OCI-LY1 (cell line): Measurements from ENCODE around the gene ENTPD3.

Experiments used
- H2AFZ ChIP-seq: fragments of 200-600 bp; sonication (generic), shearing (Covaris generic); 2 replicates; pipeline ENCODE4 v1.6.0; 2014; ENCODE audit warnings: antibody characterized with exemption, mild to moderate bottlenecking, low read length
- H3F3A ChIP-seq: fragments of 200-600 bp; sonication (generic), shearing (Covaris generic); 2 replicates; pipeline ENCODE4 v1.6.0; 2014; ENCODE audit warnings: mild to moderate bottlenecking, antibody characterized with exemption, low read length, moderate library complexity; ENCODE audit not compliant: insufficient read depth
- H3K27ac ChIP-seq: fragments of 200-600 bp; sonication (generic); 2 replicates; pipeline ENCODE4 v1.5.1; 2014; ENCODE audit warnings: low read length, mixed run types, mild to moderate bottlenecking, low read depth; ENCODE audit not compliant: poor library complexity, severe bottlenecking
- H3K27me3 ChIP-seq: fragments of 200-600 bp; sonication (generic); 2 replicates; pipeline ENCODE4 v1.6.0; 2014; ENCODE audit warnings: antibody characterized with exemption, mild to moderate bottlenecking, low read length, moderate library complexity; ENCODE audit not compliant: insufficient read depth
- H3K36me3 ChIP-seq: fragments of 200-600 bp; sonication (generic); 2 replicates; pipeline ENCODE4 v1.6.1; 2014; ENCODE audit warnings: mild to moderate bottlenecking, antibody characterized with exemption, low read length, moderate library complexity, mixed read lengths; ENCODE audit not compliant: insufficient read depth
- H3K4me1 ChIP-seq: fragments of 200-600 bp; sonication (generic); 2 replicates; pipeline ENCODE4 v1.5.1; 2014; ENCODE audit warnings: mild to moderate bottlenecking, low read length, moderate library complexity; ENCODE audit not compliant: insufficient read depth, severe bottlenecking
- H3K4me2 ChIP-seq: fragments of 200-600 bp; sonication (generic), shearing (Covaris generic); 2 replicates; pipeline ENCODE4 v1.6.1; 2014; ENCODE audit warnings: low read length
- H3K4me3 ChIP-seq: fragments of 200-600 bp; sonication (generic); 2 replicates; pipeline ENCODE4 v1.5.1; 2014; ENCODE audit warnings: low read length, low read depth, mild to moderate bottlenecking, mixed read lengths; ENCODE audit not compliant: poor library complexity, severe bottlenecking
- H3K79me2 ChIP-seq: fragments of 200-600 bp; shearing (Covaris generic); 2 replicates; pipeline ENCODE4 v1.6.1; 2016; ENCODE audit warnings: mixed run types, low read length, mixed read lengths; ENCODE audit not compliant: insufficient read depth
- H3K9ac ChIP-seq: fragments of 200-600 bp; sonication (generic), shearing (Covaris generic); 2 replicates; pipeline ENCODE4 v1.6.1; 2014; ENCODE audit warnings: mild to moderate bottlenecking, low read length, mixed read lengths
- H3K9me2 ChIP-seq: fragments of 200-600 bp; sonication (generic), shearing (Covaris generic); 2 replicates; pipeline ENCODE4 v1.6.1; 2014; ENCODE audit warnings: low read depth, mild to moderate bottlenecking, low read length, mixed read lengths
- H3K9me3 ChIP-seq: fragments of 200-600 bp; shearing (Covaris generic); 2 replicates; pipeline ENCODE4 v1.6.1; 2014; ENCODE audit warnings: low read length, mixed read lengths
- H4K20me1 ChIP-seq: fragments of 200-600 bp; sonication (generic), shearing (Covaris generic); 2 replicates; pipeline ENCODE4 v1.6.0; 2016; ENCODE audit warnings: mild to moderate bottlenecking, low read length; ENCODE audit not compliant: insufficient read depth
- EZH2 ChIP-seq: fragments of 200-600 bp; sonication (generic), shearing (Covaris generic); IDR thresholded peaks from 2 replicates; pipeline ENCODE4 v1.8.0; 2017; ENCODE audit warnings: borderline replicate concordance, mixed run types, mild to moderate bottlenecking, antibody characterized with exemption, low read length, moderate library complexity, mixed read lengths
- TF ChIP-seq, protein P1 (sequence below): fragments of 200-600 bp; sonication (generic), shearing (Covaris generic); IDR thresholded peaks from 2 replicates; pipeline ENCODE4 v1.5.1; 2017; ENCODE audit warnings: mild to moderate bottlenecking, antibody characterized with exemption, low read length, moderate library complexity, mixed read lengths

The ENTPD3 gene

DNA sequence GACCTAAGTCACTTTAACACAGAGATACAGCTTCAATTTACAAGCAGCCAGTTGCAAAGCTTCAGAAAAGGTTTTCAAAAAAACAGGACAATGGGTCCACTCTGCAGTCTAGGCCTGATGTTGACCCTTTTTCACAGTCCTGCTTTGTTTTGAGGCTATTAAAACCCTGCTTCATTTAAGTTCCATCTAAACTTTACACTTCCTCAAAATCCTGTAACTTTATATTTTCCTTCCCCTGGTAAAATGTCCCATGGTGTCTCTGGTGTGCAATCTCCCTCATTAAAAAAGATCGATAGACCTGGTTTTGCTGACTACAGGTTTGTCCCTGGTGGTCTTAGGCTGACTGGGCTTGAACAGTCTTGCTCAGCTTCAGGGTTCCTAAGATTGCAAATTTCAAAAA, 65.1 kb downstream of the ENTPD3 start:
- TF ChIP-seq, protein P1, sequence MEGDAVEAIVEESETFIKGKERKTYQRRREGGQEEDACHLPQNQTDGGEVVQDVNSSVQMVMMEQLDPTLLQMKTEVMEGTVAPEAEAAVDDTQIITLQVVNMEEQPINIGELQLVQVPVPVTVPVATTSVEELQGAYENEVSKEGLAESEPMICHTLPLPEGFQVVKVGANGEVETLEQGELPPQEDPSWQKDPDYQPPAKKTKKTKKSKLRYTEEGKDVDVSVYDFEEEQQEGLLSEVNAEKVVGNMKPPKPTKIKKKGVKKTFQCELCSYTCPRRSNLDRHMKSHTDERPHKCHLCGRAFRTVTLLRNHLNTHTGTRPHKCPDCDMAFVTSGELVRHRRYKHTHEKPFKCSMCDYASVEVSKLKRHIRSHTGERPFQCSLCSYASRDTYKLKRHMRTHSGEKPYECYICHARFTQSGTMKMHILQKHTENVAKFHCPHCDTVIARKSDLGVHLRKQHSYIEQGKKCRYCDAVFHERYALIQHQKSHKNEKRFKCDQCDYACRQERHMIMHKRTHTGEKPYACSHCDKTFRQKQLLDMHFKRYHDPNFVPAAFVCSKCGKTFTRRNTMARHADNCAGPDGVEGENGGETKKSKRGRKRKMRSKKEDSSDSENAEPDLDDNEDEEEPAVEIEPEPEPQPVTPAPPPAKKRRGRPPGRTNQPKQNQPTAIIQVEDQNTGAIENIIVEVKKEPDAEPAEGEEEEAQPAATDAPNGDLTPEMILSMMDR = no peak
- no peak for TF ChIP-seq EZH2
- no peaks in the 10 kb centered on the region for H3K9me2 ChIP-seq
- peaks cover 34% of the 10 kb centered on the region for H3K4me1 ChIP-seq
- H3K9me3 ChIP-seq = no peaks in the 10 kb centered on the region
- peak overlapping the region; percentile 52 for H3K27ac ChIP-seq
- no peaks in the 10 kb centered on the region for H3K27me3 ChIP-seq
- H3K4me3 ChIP-seq = peak overlapping the region; percentile 70
- H3K36me3 ChIP-seq = no peaks in the 10 kb centered on the region
- H2AFZ ChIP-seq = no peak overlapping the region
- H4K20me1 ChIP-seq = no peaks in the 10 kb centered on the region
- peak overlapping the region; percentile 78 for H3K4me2 ChIP-seq
- 0 out of 2 replicates have a peak, but pooled peaks cover 3% of the 10 kb centered on the region for H3F3A ChIP-seq
- H3K79me2 ChIP-seq = no peaks in the 10 kb centered on the region
- H3K9ac ChIP-seq = peak overlapping the region; percentile 73

DNA sequence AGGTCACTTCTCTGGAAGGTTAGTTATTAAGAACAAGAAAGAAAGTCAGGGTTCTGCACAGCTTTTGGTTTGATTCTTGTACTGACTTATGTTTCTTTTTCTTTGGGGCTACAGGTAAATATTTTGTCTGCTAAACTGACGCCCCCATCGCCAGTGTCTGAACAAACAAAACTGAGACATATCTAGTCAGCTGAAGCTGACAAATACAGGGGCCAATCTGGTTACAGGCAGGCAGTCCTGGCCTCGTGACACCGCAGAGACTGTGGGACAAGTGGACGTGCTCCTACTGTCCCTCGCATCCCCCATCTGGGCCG, 65.5 kb downstream of the ENTPD3 start:
- peak overlapping the region; percentile 73 for H3K9ac ChIP-seq
- H3K4me3 ChIP-seq = peak overlapping the region; percentile 70
- 0 out of 2 replicates have a peak, but pooled peaks cover 3% of the 10 kb centered on the region for H3F3A ChIP-seq
- no peaks in the 10 kb centered on the region for H3K9me2 ChIP-seq
- H3K27ac ChIP-seq = peak overlapping the region; percentile 52
- peaks cover 34% of the 10 kb centered on the region for H3K4me1 ChIP-seq
- no peak overlapping the region for H2AFZ ChIP-seq
- no peaks in the 10 kb centered on the region for H4K20me1 ChIP-seq
- no peaks in the 10 kb centered on the region for H3K27me3 ChIP-seq
- H3K4me2 ChIP-seq = peak overlapping the region; percentile 78
- no peaks in the 10 kb centered on the region for H3K9me3 ChIP-seq
- peaks cover 3% of the 10 kb centered on the region for H3K79me2 ChIP-seq
- peaks cover 2% of the 10 kb centered on the region; the same call in 1 of the 2 replicates for H3K36me3 ChIP-seq
- TF ChIP-seq, protein P1 = no peak
- TF ChIP-seq EZH2 = no peak

DNA sequence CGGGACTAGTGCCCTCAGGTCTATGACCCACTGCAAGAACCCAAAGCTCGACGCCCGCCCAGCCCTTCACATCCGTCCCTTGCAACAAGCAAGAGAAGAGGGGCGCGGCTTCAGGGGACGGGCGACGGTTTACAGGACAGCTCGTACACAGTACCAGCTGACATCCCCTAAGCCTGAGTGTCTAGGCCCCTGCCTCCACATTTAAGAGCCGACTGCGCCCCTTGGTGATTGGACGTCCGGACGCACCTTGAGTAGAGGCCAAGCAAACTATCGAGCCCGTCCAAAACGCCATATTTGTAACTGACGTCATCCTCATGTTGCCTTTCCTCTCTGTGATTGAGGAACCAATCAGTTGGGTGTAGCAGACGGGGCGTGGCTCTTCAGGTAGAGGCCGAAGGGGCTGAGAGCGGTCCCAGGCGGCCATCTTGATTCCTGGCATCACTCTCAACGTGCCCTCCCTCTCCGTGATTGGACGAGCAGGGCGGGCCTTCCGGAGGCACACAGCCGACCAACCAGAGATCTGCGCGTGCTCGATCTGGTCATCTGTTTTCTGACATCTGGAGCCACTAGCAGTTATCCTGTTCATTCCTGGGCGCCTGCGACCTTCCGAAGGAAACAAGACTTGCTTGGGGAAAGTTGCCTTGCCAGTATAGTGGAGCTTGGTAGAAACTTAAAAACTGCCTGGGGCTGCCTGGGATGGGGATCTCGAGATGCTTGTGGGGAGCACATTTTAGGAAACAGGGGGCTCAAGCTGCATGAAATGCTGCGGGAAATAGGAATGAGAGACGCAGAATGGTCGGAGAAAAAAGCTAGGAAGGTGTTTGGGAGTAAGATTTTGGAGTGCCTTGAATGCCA, 66.1 kb downstream of the ENTPD3 start:
- Histone ChIP-seq H3K36me3 (peaks cover 8% of the 10 kb centered on the region), H3K9me3 (no peaks in the 10 kb centered on the region), H3K27ac (peak overlapping the region; percentile 52), H3K9me2 (no peaks in the 10 kb centered on the region), H3K27me3 (no peaks in the 10 kb centered on the region), H3F3A (0 out of 2 replicates have a peak, but pooled peaks cover 3% of the 10 kb centered on the region), H3K4me1 (peaks cover 36% of the 10 kb centered on the region), H2AFZ (no peak overlapping the region), H3K4me2 (peak overlapping the region; percentile 78), H3K79me2 (peaks cover 9% of the 10 kb centered on the region), H3K9ac (peak overlapping the region; percentile 73), H3K4me3 (peak overlapping the region; percentile 70), H4K20me1 (no peaks in the 10 kb centered on the region)
- no peak for TF ChIP-seq EZH2
- TF ChIP-seq, protein P1 = 0 out of 2 replicates have a peak, but pooled peaks have one; percentile 12
